ENCODE measurements around the gene PTTG1IP.
"Not testable (repeated sequence)": the region's sequence is repeated elsewhere in the genome, so short reads cannot be mapped to it uniquely, and the experiment has no call there.

The PTTG1IP gene

GRCh38 chr21:44879238-44879637 is 5.7 kb upstream of the PTTG1IP start:
- not testable (repeated sequence) for DNase-seq

- DNase-seq: no peak
Measured at GRCh38 chr21:44878053-44878982, 4.8 kb upstream of the PTTG1IP start.

- DNase-seq: no peak
Measured at GRCh38 chr21:44876849-44877575, 3.5 kb upstream of the PTTG1IP start.

GRCh38 chr21:44875316-44875700 is 1.8 kb upstream of the PTTG1IP start:
- no peak for DNase-seq

GRCh38 chr21:44874497-44875315 is 1.2 kb upstream of the PTTG1IP start:
- DNase-seq: no peak

GRCh38 chr21:44874240-44874496 is 678 bp upstream of the PTTG1IP start:
- DNase-seq: no peak

GRCh38 chr21:44872649-44873355 is 688 bp downstream of the PTTG1IP start:
- no peak for DNase-seq

- DNase-seq: no peak
Measured at GRCh38 chr21:44872323-44872648, 1.2 kb downstream of the PTTG1IP start.

GRCh38 chr21:44871576-44872269 is 1.8 kb downstream of the PTTG1IP start:
- DNase-seq: no peak

- no peak for DNase-seq
Measured at GRCh38 chr21:44870748-44871495, 2.6 kb downstream of the PTTG1IP start.

GRCh38 chr21:44869781-44870747 is 3.4 kb downstream of the PTTG1IP start:
- DNase-seq: no peak

GRCh38 chr21:44868707-44869106 is 4.8 kb downstream of the PTTG1IP start:
- no peak for DNase-seq

GRCh38 chr21:44867999-44868700 is 5.3 kb downstream of the PTTG1IP start:
- no peak for DNase-seq

GRCh38 chr21:44867464-44867863 is 6.0 kb downstream of the PTTG1IP start:
- DNase-seq: no peak

GRCh38 chr21:44866780-44867179 is 6.7 kb downstream of the PTTG1IP start:
- peak; percentile 14 for DNase-seq

- no peak for DNase-seq
Measured at GRCh38 chr21:44865561-44866280, 7.8 kb downstream of the PTTG1IP start.

- no peak for DNase-seq
Measured at GRCh38 chr21:44862869-44863685, 10.4 kb downstream of the PTTG1IP start.

GRCh38 chr21:44858791-44859190 is 14.7 kb downstream of the PTTG1IP start:
- no peak for DNase-seq
